GM12864 (cell line): ENCODE results near the gene TNFAIP8.
"Not testable (repeated sequence)": the region's sequence is repeated elsewhere in the genome, so short reads cannot be mapped to it uniquely, and the experiment has no call there.

Experiments
- DNase-seq: peaks from one replicate; pipeline ENCODE4 v3.0.0-alpha.2; 2011; ENCODE audit warnings: low read depth
- H3K4me3 ChIP-seq: 2 replicates; pipeline ENCODE4 v1.5.1; 2011; ENCODE audit warnings: mild to moderate bottlenecking, low read depth, low read length, control low read depth
- TF ChIP-seq, protein P1 (sequence below): IDR thresholded peaks from 2 replicates; pipeline ENCODE4 v1.5.1; 2011; ENCODE audit warnings: low read depth, mild to moderate bottlenecking, moderate library complexity, low read length, control low read depth, inconsistent platforms; ENCODE audit errors: missing control alignments

TNFAIP8 gene

GRCh38 chr5:119412279-119413227, 56.7 kb downstream of the TNFAIP8 start:
- TF ChIP-seq, protein P1, sequence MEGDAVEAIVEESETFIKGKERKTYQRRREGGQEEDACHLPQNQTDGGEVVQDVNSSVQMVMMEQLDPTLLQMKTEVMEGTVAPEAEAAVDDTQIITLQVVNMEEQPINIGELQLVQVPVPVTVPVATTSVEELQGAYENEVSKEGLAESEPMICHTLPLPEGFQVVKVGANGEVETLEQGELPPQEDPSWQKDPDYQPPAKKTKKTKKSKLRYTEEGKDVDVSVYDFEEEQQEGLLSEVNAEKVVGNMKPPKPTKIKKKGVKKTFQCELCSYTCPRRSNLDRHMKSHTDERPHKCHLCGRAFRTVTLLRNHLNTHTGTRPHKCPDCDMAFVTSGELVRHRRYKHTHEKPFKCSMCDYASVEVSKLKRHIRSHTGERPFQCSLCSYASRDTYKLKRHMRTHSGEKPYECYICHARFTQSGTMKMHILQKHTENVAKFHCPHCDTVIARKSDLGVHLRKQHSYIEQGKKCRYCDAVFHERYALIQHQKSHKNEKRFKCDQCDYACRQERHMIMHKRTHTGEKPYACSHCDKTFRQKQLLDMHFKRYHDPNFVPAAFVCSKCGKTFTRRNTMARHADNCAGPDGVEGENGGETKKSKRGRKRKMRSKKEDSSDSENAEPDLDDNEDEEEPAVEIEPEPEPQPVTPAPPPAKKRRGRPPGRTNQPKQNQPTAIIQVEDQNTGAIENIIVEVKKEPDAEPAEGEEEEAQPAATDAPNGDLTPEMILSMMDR: no peak
- H3K4me3 ChIP-seq: peak overlapping the region; percentile 52; the same call in 1 of the 2 replicates
- DNase-seq: no peak

DNA sequence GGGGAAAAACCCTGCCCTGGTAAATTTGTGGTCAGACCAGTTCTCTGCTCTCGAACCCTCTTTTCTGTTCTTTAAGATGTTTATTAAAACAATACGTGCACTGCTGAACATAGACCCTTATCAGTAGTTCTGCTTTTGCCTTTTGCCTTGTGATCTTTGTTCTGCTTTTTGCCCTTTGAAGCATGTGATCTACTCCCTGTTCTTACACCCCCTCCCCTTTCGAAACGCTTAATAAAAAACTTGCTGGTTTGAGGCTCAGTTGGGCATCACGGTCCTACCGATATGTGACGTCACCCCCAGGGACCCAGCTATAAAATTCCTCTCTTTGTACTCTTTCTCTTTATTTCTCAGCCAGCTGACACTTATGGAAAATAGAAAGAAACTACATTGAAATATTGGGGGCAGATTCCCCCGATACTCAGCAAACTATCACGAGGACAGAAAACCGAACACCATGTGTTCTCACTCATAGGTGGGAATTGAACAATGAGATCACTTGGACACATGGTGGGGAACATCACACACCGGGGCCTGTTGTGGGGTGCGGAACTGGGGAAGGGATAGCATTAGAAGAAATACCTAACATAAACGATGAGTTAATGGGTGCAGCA, 58.4 kb downstream of the TNFAIP8 start:
- not testable (repeated sequence) for DNase-seq, H3K4me3 ChIP-seq

DNA sequence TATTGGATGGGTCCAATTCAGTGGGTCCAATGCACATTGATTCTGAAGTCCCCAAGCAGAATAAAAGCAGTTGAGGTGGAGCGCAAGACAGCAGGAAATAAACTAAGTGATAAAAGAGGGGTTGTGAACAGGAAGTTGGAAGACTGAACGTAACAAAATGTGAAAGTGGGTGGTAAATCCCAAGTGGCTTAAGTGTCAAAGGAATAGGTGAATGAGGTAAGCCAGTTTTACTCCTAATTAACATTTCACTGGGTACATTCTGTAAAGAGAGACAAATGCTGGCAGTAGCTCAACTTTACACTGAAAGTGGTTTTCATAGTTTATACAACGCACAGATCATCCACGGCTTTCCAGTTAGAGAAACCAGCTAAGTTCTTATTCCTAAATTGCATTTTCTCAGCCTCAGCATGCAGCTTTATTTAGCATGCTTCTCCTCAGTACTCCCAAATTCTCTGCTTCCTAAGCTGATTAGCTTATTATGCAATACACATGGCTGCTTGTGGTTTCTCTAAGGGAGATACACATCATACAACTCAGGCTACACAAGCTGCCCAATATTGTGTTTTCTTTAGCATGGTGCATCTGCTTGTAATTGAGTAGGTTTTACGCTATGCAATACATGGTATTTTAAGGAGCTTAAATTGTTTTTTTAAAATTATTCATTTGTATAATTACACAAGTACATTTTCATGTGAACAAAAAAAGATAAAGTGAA, 62.2 kb downstream of the TNFAIP8 start:
- TF ChIP-seq, protein P1: no peak
- no peak for DNase-seq
- no peak overlapping the region for H3K4me3 ChIP-seq

DNA sequence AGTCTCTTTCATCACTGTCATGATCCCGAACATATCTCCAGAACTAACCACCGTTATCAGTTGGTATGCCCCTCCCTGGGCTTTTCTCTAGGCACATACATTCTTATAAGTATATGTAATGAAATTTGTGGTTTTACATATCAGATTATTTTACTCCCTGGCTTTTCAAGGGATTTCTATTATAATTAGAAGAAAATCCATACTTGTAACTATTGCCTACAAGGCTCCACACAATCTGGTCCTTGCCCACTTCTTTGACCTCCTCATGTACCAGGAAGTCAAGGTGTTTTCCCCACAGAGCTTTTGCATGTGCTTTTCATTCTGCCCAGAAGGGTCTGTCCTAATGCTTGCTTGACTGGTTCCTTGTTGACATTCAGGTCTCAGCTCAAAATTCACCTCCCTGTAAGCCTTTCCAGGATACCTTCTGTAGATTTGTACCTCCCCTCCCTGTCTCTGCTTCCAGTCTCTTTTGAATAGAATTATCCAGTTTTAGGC, 62.8 kb downstream of the TNFAIP8 start:
- DNase-seq: no peak
- no peak overlapping the region for H3K4me3 ChIP-seq
- TF ChIP-seq, protein P1: peak; percentile 19

GRCh38 chr5:119420169-119420568, 64.3 kb downstream of the TNFAIP8 start:
- no peak overlapping the region for H3K4me3 ChIP-seq
- DNase-seq: no peak
- TF ChIP-seq, protein P1: no peak

DNA sequence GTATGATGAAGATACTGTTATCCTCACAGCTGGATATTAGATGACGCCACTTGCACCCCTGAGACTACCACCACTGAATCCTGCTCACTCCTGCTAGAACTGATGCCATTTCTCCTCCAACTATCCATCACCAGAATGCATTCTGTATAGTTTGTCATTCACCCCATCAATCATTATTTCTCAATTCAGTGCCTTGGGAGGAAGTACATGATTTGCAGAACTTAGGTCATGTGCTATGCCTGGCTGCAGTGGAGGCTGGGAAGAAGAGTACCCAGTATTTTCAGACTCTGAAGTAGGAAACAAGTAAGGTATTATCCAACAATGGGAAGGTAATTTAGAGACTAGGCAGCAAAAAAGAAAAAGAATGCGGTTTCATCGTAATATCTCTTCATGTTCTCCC, 70.2 kb downstream of the TNFAIP8 start:
- TF ChIP-seq, protein P1: no peak
- no peak for DNase-seq
- no peak overlapping the region for H3K4me3 ChIP-seq

DNA sequence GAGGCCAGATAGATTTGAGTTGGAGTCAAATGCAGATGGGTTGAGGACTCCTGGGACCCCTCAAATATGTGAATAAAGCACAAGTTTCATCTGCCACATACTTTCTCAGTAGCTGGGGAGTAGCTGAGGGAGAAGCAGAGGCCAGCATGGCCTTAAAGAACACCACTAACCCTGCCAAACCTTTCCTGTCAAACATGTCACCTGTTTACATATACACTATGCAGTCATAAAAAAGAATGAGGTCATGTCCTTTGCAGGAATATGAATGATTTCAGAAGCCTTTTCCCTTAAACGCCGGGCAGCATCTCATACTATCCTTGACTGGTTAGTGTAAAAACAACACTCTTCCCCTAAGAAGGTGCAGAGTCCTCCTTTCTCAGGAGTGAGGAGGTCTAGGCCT, 71.2 kb downstream of the TNFAIP8 start:
- TF ChIP-seq, protein P1: no peak
- DNase-seq: no peak
- H3K4me3 ChIP-seq: no peak overlapping the region

DNA sequence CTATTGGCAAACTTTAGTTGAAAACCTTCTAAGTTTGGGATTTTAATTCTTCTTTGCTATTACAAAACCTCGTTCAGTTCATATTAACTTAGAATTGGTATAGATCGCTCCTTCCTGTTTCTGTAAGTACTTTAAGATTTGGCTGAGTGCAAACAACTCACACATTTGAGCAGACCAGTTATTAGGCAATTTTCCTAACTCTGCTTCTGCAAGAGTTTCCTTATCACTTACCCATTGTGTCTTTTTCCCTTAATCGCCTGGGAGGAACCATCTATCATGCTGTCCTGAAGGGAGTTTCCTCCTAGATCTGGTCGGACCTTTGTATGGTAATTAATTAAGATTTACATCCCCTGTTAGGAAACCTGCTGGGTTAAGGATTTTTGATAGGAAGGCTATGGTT, 71.8 kb downstream of the TNFAIP8 start:
- not testable (repeated sequence) for H3K4me3 ChIP-seq, DNase-seq

- H3K4me3 ChIP-seq, DNase-seq: not testable (repeated sequence)
Observed at GRCh38 chr5:119428166-119428565, 72.3 kb downstream of the TNFAIP8 start.

DNA sequence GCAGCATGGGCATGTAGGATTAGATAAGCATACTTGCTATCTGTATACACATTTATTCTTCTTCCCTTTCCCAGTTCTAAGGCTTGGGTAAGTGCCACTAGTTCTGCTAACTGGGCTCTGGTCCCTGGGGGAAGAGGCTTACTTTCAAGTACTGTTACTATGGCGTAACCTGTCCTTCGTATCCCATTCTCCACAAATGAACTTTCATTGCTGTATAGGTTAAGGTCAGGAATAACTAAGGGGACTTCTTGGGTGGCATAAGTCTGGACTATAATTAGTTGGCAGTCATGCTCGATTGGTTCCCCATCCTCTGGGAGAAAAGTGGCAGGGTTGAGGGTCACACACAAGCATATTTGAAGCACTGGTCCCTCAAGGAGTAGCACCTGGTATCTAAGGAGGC, 72.8 kb downstream of the TNFAIP8 start:
- not testable (repeated sequence) for H3K4me3 ChIP-seq, DNase-seq

- DNase-seq: not testable (repeated sequence)
Observed at GRCh38 chr5:119432674-119433237, 76.9 kb downstream of the TNFAIP8 start.

More at GRCh38 chr5:119432674-119433237, 76.9 kb downstream of the TNFAIP8 start:
- H3K4me3 ChIP-seq: not testable (repeated sequence)
